ENCODE measurements around the gene MROH9. TPM values are rescaled to one million over a fixed set of nuclear protein-coding genes. Genes with fewer than 3 reads are reported as not detected.

MROH9 gene
- total RNA-seq, 1 experiment from 2014 or later: not detected

DNA sequence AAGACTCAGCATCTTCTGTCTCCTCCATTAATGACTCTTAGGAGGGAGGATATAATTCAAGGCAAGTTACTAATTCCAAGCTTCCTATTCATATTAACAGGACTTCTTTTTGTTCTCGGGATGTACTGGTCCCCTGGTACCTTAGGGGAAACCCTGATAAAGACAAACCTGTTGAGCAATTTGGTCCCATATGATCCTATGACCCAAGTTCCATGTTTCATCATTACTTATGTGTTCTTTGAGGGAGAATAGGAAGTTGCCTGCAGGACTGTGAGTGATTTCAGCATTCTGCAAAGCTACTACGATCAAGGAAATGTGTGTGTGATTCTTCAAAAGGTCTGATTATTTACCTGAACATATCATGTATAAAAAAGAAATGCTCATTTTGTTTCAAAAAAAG, 149.5 kb downstream of the MROH9 start:
- H3K36me3 Mint-ChIP-seq (ENCODE audit: insufficient read depth in 1 of 3, low read depth in 3 of 3): no peaks in the 10 kb centered on the region
- peaks cover 0 to 3% of the 10 kb centered on the region in 2 experiments; a peak in 1 of 4 replicates for H3K4me1 Mint-ChIP-seq

More for the DNA sequence above, 149.5 kb downstream of the MROH9 start:
- no peak overlapping the region for H4K5ac ChIP-seq (ENCODE audit: insufficient read length, low read depth, low read length)
- no peak overlapping the region for H4K91ac ChIP-seq (ENCODE audit: insufficient read length, low read depth, low read length)
- H2BK20ac ChIP-seq (ENCODE audit: low read depth, low read length, poor library complexity, severe bottlenecking): no peak overlapping the region
- H2AK5ac ChIP-seq (ENCODE audit: insufficient read length, low read length): no peak overlapping the region
- no peak overlapping the region for H3K4ac ChIP-seq (ENCODE audit: low read depth, low read length)
- no peak overlapping the region for H3K9ac ChIP-seq (ENCODE audit: extremely low read depth, insufficient read length, low read length)
- TF ChIP-seq CTCF (conservative IDR thresholded peaks at IDR 0.05): no peak
- H3K27ac ChIP-seq (ENCODE audit: insufficient read length, low read depth, low read length): no peak overlapping the region
- no peak overlapping the region for H2BK120ac ChIP-seq (ENCODE audit: low read depth, low read length, poor library complexity, severe bottlenecking)
- no peaks in the 10 kb centered on the region for H3K9me3 Mint-ChIP-seq
- H3K27ac Mint-ChIP-seq: no peak overlapping the region
- H3K18ac ChIP-seq (ENCODE audit: insufficient read length, low read depth, low read length): no peak overlapping the region
- no peak overlapping the region for H3K4me2 ChIP-seq (ENCODE audit: insufficient read depth, insufficient read length, low read length)
- H3K9me3 ChIP-seq (ENCODE audit: control insufficient read depth, low read depth, low read length): no peaks in the 10 kb centered on the region
- H3T11ph ChIP-seq (ENCODE audit: low read length): no peak overlapping the region
- no peaks in the 10 kb centered on the region for H3K4me1 ChIP-seq (ENCODE audit: insufficient read depth, low read length)
- no peak overlapping the region for H2AFZ ChIP-seq (ENCODE audit: low read length)
- H3K23me2 ChIP-seq (ENCODE audit: insufficient read length, low read depth, low read length, poor library complexity, severe bottlenecking): no peaks in the 10 kb centered on the region
- H3K27me3 ChIP-seq (ENCODE audit: insufficient read depth, low read length): no peaks in the 10 kb centered on the region
- no peak overlapping the region for H2BK12ac ChIP-seq (ENCODE audit: insufficient read length, low read depth, low read length)
- no peaks in the 10 kb centered on the region for H3K79me2 ChIP-seq (ENCODE audit: insufficient read depth, low read length)
- no peaks in the 10 kb centered on the region for H3K79me1 ChIP-seq (ENCODE audit: insufficient read depth, low read depth, low read length, poor library complexity, severe bottlenecking)
- H2BK5ac ChIP-seq (ENCODE audit: insufficient read length, low read length): no peak overlapping the region
- H3K27me3 Mint-ChIP-seq (ENCODE audit: low read depth): no peaks in the 10 kb centered on the region
- no CpG with 5 or more reads among the region's 2 CpGs for WGBS (ENCODE audit: extremely low coverage, insufficient read length, low lambda C conversion rate)
- no peak overlapping the region for H3K56ac ChIP-seq (ENCODE audit: insufficient read length, low read depth, low read length)
- H2BK15ac ChIP-seq (ENCODE audit: low read depth, low read length): no peak overlapping the region
- H3K14ac ChIP-seq (ENCODE audit: insufficient read depth, low read length): no peak overlapping the region
- no peaks in the 10 kb centered on the region for H4K20me1 ChIP-seq (ENCODE audit: control insufficient read depth, insufficient read depth, insufficient read length)
- H3K4me3 Mint-ChIP-seq: no peak overlapping the region
- H3K23ac ChIP-seq (ENCODE audit: insufficient read length, low read depth, low read length): no peak overlapping the region
- no peak overlapping the region for H4K8ac ChIP-seq (replicated peaks; ENCODE audit: insufficient read length, low read depth, low read length)
- no peak for DNase-seq
